GM18907 (cell line): Measurements from ENCODE around the gene SGPL1.

Source experiments
- ATAC-seq: cut with Tn5 transposase; IDR thresholded peaks from one replicate; pipeline ENCODE4 v1.9.1; 2021; ENCODE audit warnings: mild to moderate bottlenecking, moderate library complexity; ENCODE audit not compliant: unreplicated experiment

SGPL1 gene

DNA sequence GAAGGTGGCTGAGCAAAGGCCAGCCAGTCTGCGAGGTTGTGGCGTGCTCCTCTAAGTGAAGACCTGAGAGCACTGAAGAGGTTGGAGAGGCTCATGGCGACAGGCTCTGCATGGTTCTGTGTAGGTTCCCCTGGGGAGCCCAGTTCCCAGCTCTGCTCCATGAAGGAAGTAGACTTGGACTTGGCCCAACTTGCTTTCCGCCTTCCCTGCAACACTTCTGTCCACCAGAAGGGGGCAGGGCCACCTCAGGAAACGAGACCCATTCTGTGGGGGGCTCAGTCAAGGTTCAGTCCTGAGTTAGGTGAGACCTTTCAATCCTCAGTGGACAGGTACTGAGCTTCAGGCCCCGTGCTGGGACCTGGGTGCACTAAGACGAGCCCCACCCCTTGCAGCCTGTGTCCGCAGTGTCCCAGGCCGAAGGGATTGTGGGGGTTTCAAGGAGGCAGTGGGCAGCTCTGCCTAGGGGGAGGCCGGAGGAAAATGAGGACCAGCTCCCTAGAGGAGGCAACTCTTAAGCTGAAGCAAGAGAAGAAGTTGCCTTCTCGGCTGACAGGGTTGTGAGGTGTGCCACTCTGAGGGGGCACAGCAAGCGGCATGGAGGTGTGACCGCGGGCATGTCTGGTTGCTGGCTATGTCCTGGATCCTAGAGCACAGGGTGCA is 87.6 kb downstream of the SGPL1 start:
- no peak for ATAC-seq

DNA sequence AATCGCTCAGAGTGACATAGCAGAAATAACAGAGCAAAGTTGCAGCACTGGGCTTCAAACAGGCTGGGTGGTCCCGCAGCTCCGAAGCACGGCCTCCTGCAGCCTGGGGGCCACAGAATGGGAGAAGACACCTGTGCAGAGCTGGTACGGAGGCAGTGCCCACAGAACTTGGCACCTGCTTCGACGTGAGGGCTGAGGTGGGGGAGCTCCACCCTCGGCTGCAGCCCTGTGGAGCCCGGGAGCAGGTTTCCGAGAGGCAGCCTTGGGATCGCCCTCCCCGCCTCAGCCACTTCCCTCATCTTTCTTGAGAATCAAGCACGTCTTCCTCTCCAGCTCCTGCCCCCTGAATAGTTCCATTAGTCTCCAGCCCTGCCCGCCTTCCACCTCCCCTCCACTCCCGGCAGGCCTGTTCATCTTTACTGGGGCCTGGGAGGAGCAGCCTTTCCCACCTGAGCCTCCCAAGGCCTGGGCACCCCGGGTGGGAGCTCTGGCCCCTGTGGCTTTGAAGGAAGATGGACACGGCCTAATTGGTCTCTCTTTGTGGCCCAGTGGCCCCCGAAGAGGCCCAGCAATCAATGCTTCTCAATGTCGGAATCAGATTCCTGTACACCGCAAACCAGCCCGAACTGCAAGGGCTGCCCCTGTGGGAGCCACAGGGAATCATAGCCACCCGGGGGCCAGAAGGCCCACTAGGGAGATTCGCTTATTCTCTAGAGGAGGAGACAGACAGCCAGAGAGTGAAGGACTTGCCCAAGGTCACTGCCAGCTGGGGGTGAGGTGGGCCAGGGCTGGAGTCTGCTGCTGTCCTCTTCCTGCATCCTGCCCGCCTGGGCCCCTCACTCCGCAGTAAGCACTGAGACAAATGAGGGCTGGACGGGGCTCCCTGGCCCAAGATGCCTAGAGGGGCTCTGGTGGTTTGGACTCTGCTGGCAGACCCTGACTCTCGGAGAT is 89.6 kb downstream of the SGPL1 start:
- no peak for ATAC-seq

DNA sequence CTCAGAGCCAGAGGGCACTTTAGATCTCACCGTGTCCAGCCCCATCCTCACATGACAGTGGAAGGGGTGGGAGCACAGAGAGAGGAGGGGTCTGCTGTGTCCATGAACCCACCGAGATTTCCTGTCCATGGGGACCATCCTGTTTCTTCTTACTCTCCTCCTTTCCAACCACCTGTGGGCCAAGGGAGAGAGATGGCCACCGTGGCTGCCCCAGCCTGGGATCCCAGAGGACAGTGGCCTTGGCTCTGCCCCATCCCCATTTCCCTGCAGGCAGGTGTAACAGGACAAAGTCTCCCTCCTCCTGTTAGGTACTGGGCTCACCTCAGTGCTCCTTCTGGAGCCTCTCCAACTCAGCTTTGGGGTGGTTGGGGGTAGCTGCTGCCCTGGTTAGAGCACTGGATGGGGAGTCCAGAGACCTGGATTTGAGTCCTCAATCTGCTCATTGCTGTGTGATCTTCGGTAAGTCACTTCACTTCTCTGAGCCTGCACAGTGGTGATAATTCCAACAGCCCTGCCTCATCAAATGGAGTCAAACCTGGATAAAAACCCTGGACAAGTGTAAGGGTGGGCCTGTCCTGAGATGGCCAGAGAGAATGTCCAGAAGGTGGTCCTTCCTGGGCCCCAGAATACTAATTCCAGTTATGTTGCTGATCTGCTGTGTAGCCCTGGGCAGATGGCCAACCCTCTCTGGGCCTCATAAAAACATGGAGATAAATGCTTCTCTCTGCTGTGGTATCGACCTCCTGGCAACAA is 90.5 kb downstream of the SGPL1 start:
- ATAC-seq, result no peak

DNA sequence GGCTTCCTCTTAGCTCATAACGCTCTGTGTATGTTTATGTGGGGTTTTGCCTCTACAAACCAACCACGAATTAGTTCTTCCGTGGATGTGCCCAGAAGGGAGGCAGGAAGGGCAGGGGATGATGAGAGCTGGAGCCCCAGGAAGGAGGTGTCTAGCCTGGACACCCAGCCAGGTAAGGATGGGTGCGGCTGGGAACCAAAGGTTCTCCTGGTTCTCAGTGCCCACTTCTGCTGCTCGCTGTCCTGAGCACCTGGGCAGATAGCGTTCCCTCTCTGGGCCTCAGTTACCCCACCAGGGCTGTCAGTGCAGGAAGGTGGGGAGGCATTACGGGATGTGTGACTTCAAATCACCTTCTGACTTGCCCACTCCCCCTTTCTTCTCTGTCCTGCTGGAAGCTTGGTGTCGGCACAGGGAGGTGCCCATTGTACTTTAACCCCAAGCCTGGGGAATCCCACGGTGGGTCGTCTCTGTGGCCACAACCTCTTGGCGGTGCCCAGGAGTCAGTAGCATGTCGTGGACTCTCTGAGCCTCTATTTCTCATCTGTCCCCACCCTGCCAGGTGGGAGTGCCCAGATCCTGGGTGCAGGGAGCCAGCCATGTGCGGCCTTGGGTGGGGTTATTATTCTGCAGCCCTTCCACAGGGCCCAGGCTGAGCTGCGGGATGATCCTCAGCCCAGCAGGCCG is 91.3 kb downstream of the SGPL1 start:
- no peak for ATAC-seq

DNA sequence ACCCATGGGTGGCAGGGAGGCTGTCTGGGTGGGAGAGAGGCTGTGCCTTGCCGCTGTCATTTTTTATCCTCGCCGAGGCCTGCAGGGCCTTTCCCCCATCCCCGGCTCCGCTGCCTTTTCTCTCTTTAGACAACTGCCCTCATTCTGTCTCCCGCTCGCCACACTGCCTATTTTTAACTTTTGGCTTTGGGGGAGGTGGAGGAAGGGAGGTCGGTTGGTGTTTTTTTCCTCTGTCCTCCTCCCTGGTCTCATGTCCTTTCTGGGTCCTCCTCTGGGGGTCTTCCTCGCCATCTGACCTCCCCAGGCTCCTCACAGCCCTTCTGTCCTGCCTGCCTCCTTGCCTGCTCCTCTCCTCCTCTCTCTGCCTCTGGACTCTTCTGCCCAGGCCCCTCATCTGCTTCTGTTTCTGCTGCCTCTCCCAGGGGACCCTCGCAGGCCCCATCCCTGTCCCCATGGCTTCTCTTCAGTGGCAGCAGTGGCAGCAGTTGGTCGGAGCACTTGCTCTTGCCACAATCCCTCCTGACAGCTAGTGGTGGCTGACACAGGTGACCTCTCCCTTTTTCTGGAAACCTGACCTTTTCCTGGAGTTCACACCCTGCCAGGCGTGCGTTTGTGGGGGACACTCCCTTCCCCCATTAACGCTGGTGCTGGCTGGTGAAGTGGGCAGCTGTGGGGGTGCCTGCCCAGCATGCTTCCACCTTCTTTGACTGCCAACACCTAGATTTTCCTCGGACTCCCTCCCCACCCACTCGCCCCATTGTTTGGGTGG is 92.1 kb downstream of the SGPL1 start:
- ATAC-seq, result no peak

DNA sequence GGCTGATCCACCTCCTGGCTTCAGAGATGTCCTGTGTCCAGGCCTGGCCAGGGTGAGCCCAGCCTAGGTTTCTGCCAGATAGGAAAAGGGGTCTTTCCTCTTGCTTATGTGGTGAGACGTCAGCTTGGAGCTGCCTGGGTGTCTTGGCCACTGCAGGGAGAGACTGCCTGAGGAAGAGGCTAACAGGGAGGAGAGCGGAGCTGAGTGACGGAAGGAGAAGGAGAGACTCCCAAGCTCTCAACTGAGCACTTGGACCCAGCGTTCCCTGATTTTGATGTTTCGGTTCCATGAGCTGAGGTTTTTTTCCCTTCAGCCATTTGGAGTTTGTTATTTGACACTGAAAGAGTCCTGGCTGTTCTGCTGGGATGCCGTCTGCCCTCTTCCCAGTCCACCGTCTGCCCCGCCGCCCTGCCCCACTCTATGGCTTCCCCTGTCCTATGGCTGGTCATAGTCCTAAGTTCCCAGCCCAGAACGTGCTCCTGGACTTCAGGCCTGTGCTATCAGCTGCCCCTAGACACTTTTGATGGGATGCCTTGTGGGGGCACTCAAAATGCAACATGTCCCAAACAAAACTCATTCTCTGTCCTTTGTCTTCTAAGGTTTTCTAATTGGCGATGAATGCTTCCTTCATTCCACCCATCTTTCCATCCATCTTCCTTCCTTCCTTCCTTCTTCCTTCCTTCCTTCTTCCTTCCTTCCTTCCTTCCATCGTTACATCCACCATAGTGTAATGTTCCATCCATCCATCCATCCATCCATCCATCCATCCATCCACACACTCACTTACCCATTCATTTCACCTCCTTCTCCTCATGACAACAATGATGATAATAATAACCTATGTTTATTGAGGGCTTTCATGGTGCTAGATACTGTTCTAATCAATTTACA is 92.9 kb downstream of the SGPL1 start:
- no peak for ATAC-seq

DNA sequence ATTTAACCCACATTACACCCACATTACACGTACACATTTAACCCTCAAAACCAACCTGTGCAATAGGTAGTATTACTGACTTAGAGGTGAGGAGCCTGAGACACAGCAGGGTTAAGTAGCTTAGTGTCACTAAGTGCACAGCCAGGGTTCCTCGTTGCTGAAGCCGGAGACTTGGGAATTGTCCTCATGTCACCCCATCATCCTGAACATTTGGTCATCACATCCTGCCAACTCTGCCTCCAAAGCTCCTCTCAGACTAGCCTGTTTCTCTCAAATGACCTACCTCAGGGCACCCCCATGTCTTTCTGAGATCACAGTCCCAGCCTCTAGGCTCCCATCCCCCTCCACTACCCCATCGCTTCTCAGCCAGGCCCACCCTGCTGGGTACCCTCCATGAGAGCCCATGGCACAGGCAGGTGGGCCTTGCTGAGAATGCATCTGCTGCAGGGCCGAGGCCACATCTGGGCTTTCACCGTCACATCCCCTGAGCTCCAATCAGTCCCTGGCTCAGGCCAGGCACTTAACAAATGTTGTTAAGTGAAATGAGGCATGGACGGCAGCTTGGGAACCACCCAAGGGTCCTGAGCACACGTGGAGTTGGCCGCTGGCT is 93.7 kb downstream of the SGPL1 start:
- ATAC-seq, result no peak

DNA sequence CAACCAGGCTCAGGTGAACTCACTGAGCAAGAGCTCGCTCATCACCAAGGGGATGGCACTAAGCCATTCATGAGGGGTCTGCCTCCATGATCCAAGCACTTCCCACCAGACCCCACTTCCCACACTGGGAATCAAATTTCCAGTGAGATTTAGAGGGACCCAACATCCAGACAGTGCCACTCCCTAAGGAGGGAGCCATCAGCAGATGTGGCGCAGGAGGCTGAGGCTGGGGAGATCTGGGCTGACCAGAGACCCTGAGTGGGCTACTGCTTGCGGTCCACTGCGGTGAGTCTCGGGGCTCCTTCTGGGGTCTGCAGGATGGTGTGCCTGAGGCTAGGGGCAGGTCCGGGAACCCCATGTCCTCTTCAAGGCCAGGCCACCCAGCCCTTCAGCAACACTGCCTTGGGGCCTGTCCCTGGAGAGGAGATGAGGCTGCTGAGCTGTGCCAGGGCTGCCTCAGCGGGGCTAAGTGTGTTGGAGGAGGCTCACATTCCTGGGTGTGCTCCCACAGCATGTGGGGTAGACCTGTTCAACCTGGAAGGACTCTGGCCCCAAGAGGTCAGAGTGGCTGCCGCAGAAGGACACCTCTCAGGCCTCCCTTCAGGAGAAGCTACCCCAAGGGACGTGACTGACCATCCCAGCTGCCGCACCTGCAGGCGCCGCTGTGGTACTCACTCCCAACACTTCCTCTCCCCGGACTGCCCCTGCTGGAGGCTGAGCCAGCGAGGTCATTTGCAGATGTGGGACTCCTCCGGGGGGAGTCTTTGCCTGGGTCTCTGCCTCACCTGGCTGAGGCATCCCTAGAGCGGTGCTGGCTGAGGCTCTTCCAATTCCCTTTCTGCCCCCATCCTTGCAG is 95.0 kb downstream of the SGPL1 start:
- no peak for ATAC-seq

DNA sequence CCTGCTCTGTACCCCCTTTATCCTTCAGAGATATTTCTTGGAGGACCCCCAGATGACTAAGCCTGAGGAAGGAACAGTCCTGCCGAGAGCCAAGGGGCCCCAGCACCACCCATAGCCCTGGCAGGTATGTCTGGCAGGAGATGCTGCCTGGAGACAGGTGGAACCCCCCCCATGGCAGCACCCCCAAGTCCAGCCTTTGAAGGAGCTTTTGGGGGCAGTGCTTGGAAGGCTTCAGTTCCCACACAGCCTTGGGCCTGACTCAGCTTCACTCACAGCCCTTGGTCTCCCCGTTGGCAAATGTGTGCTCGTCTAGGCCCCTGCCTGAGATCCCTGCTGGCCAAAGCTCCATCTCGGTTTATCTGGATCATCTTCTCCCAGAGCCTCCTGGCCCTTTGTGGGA is 95.6 kb downstream of the SGPL1 start:
- no peak for ATAC-seq

DNA sequence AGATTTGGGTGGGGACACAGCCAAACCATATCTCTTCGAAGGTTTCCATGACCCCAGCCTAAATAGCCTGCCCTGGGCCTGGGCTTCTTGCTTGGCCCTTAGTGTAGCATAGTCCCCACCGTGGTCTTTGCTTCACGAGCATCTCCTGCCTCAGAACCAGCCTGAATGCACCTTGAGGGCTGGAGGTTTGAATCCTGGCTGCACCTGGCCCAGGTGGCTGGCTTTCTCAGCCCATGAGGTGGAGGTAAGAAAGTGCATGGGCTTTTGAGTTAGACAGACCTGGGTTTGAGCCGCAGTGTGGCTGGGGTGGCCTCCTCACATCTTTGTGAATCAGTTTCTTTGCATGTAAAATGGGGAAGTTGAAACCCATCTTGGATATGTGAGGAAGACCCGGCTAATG is 96.8 kb downstream of the SGPL1 start:
- no peak for ATAC-seq

DNA sequence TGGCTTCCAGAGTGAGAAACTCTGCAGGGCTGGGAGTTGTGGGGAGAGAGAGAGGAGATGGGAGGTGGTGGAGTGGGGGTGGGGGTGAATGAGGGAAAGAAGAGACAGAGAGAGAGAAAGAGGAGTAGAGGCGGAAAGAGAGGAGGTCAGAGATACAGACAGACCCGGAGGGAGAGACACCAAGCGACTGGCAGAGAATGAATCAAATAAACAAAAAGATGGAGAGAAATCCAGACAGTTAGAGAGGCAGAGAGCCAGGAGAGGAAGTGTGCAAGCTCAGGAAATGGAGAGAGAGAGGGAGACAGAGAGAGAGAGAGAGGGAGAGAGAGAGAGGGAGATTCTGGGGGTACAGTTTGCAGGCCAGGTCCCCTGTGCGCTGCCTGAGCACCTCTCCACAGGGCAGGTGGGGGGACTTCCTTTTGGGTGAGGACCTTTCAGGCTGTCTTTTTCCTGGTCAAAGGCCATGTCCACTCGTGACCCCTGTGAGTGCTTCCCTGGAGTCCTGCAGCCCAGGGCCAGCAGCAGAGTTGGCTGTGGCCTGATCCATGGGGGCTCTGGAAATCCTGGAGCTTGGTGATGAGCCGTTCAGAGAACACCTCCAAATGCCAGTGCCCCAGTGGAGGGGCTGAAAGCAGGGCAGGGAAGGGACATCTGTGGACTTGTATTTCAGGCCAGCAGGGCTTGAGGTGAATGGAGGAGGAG is 97.6 kb downstream of the SGPL1 start:
- no peak for ATAC-seq

DNA sequence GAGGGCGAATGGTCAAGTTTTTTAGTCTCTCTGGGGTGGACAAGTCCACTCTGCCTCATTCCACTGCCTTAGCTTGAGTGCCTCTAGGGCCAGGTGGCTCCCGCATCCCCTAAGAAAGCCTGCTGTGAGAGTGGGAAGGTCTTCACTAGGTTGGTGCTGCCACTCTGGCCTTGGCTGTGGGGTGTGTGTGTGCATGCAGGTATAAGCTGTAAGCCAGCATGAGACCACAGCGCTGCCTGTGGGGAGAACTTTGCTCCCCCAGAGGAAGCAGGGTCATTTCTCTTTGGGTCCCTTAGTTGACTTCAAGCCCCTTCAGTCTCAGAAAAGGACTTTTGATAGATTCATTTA is 98.1 kb downstream of the SGPL1 start:
- no peak for ATAC-seq

DNA sequence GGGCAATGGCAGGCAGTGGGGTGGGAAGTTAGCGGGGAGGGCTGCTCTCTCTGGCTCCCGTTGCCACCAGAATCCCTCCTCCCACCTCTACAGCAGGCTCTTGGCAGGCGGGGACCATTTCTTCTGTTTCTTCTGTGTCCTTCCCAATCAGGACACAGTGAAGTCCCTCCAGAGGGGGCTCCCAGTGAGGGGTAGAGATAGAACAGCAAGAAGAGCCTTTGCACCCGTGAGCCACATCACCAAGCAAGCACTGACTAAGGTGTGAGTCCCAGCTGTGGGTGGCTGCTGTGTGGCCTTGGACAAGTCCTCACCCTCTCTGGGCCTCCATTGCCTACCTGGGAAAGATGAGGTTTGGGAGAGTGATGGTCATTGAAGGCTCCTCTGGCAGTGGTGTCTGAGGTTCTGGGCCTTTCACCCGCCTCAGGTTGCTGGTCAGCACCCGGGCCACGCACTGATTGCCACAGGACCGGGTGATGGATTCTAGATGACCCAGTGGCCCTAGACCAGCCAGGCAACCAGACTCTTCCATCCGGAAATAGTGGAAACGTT is 98.6 kb downstream of the SGPL1 start:
- ATAC-seq, result no peak

DNA sequence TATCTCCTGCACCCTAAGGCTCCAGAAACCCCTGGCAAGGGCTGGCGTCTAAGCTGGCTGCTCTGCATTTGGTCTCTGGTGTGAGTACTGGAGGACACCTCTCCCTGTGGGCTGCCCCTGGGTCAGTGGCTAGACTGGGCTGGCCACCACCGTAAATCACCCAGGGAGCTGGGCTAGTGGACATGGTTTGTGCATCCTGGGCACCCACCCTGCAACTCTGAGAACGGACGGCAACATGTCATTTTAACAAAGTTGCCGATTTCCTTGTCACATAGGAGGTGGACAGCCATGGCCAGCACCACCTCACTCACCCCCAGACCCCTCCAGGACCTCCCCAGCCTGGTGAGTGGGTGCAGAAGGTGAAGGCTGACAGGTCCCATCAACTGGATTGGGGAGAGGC is 99.5 kb downstream of the SGPL1 start:
- ATAC-seq, result no peak

DNA sequence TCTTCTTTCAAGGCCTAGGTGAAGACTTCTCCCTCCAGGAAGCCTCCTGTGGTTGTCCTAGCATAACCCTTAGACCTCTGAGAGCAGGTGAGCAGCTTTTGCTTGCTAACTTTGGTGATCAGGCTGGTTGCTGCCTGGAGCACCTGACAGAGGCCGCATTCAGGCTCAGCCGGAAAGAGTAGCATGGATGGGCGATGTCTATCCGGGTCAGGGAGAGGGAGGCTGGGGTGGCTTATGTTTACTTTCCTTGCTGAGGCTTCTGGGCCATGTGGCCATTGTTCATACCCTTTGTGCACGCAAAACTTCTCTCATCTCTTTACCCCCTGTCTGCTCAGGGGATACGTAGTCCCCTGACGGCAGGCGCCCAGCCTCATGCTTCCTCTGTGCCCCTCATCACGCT is 100.1 kb downstream of the SGPL1 start:
- ATAC-seq, result no peak

DNA sequence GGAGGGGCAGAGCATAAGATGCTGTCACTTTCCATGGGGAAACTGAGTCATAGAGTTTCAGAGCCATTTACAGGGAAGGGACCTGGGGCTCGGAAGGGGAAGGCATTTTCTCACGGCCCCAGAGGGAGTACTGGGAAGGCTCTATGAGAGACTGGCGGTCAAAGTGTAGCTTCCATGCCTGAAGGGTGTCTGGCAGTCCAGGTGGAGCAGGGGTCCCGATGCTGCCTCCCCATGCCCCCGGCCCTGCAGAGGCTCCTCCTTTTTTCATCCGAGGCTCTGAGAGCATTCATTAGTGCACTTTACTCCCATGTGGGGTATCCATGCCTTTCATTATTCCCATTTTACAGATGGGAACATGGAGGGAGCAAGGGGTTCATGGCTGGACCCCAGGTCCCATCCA is 100.5 kb downstream of the SGPL1 start:
- no peak for ATAC-seq

DNA sequence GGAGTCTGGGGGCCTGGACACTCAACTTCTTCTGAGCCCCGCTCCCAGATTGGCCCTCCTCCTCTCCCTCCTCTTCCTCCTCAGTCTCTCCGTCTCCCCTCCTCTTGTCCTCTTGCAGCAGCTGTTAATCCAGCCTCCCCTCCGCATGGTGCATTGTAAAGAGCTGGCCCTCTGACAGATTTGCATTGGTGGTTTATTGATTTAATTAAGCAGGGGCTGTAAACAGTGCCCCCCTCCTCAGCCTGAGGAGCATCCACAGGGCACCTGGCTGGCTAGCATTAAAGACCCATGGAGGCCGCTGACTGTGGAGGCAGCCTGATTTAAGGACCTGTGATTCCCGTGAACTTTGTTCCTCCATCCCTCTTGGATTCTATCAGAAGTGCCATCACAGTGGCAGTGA is 101.5 kb downstream of the SGPL1 start:
- ATAC-seq, result no peak
